Panc1 (cell line): ENCODE measurements around the gene ATP11B. TPM values are rescaled to one million over a fixed set of nuclear protein-coding genes. Genes with fewer than 3 reads are reported as not detected.
A peak's percentile ranks its signal among the peaks of the same experiment; 100 is the strongest.

Experiments used
- ATAC-seq: fragments of 200-7000 bp; cut with Tn5 transposase; 2 replicates; pipeline ENCODE4 v1.9.1; 2020; ENCODE audit warnings: mild to moderate bottlenecking, moderate library complexity
- BruUV-seq: library from RNA; stranded (reverse); fragments of 400-500 nt; replicated peaks from 2 replicates; lab custom pipeline; 2021; lab: Mats Ljungman, UMichigan
- CTCF ChIA-PET: fragments of 300-600 bp; sonication (Branson Sonifier 250); formaldehyde crosslinking; loops from one replicate; lab custom pipeline; 2022; ENCODE audit warnings: antibody characterized with exemption; lab: Charles Lee
- POLR2A ChIA-PET: fragments of 300-600 bp; sonication (Branson Sonifier 250); formaldehyde crosslinking; loops from one replicate; lab custom pipeline; 2022; ENCODE audit warnings: antibody characterized with exemption; lab: Charles Lee
- DNase-seq: peaks from one replicate; pipeline ENCODE4 v3.0.0-alpha.2; 2010; ENCODE audit warnings: low read depth, low spot score
- H3K27ac ChIP-seq: 2 replicates; pipeline ENCODE4 v1.5.1; 2011; ENCODE audit warnings: mild to moderate bottlenecking, low read length, inconsistent platforms
- H3K27me3 ChIP-seq: fragments of 200-500 bp; sonication (Bioruptor generic); 2 replicates; pipeline ENCODE4 v1.6.0; 2014; ENCODE audit warnings: low read length, inconsistent platforms; ENCODE audit not compliant: control insufficient read depth, insufficient read depth
- H3K36me3 ChIP-seq: fragments of 200-500 bp; sonication (Bioruptor generic); 2 replicates; pipeline ENCODE4 v1.5.1; 2014; ENCODE audit warnings: inconsistent platforms, mild to moderate bottlenecking, low read length, moderate library complexity; ENCODE audit not compliant: control insufficient read depth, insufficient read depth
- H3K4me1 ChIP-seq: 2 replicates; pipeline ENCODE4 v1.5.1; 2011; ENCODE audit warnings: inconsistent platforms, mild to moderate bottlenecking, low read length, moderate library complexity; ENCODE audit not compliant: control insufficient read depth, insufficient read depth
- H3K4me3 ChIP-seq, 2 experiments: 2 replicates each; pipeline ENCODE4 v1.5.1; 2011 to 2012; ENCODE audit warnings: low read depth in 2 of 2, low read length in 2 of 2, mild to moderate bottlenecking in 2 of 2, inconsistent platforms in 1 of 2, moderate library complexity in 1 of 2
- H3K9me3 ChIP-seq: fragments of 200-500 bp; sonication (Bioruptor generic); 2 replicates; pipeline ENCODE4 v1.5.1; 2014; ENCODE audit warnings: low read depth, mild to moderate bottlenecking, inconsistent platforms, low read length, moderate library complexity; ENCODE audit not compliant: control insufficient read depth, insufficient read depth
- POLR2AphosphoS5 ChIP-seq: IDR thresholded peaks from 2 replicates; pipeline ENCODE4 v1.6.1; 2012; ENCODE audit warnings: mild to moderate bottlenecking, low read depth, low read length, moderate library complexity
- SIN3A ChIP-seq: IDR thresholded peaks from 2 replicates; pipeline ENCODE4 v1.6.1; 2012; ENCODE audit warnings: low read depth, mild to moderate bottlenecking, low read length, moderate library complexity, borderline replicate concordance; ENCODE audit not compliant: insufficient read depth
- TCF7L2 ChIP-seq: IDR thresholded peaks from 2 replicates; pipeline ENCODE4 v1.6.1; 2011; ENCODE audit warnings: mild to moderate bottlenecking, low read depth, low read length, inconsistent platforms
- in situ Hi-C: cut with HindIII; loops from 2 replicates; pipeline ENCODE4 v1.10.0; 2016; ENCODE audit warnings: low sequenced_read_pairs, low pct_unique_long_range_greater_than_20kb
- intact Hi-C: fragments of 100-400 bp; cut with micrococcal nuclease; formaldehyde crosslinking; loops from one replicate; pipeline ENCODE4 v1.10.0; 2022; ENCODE audit not compliant: unreplicated experiment
- total RNA-seq: library from RNA; stranded (reverse); gene quantifications from one replicate; pipeline ENCODE4 v1.2.1, GENCODE V29; 2021; ENCODE audit not compliant: unreplicated experiment
- TF ChIP-seq, protein P1 (sequence below), 2 experiments: IDR thresholded peaks; 2 replicates each; pipeline ENCODE4 v1.6.1; 2011 to 2012; ENCODE audit warnings: low read depth in 2 of 2, control low read depth in 1 of 2, low read length in 1 of 2, mild to moderate bottlenecking in 1 of 2, moderate library complexity in 1 of 2; ENCODE audit not compliant: insufficient read depth in 1 of 2
- TF ChIP-seq, protein P2 (sequence below): fragments of 450-650 bp; IDR thresholded peaks from 2 replicates; pipeline ENCODE4 v1.5.1; 2017; ENCODE audit warnings: mild to moderate bottlenecking

ATP11B gene
- total RNA-seq, 1 experiment from 2014 or later: 108 TPM

DNA sequence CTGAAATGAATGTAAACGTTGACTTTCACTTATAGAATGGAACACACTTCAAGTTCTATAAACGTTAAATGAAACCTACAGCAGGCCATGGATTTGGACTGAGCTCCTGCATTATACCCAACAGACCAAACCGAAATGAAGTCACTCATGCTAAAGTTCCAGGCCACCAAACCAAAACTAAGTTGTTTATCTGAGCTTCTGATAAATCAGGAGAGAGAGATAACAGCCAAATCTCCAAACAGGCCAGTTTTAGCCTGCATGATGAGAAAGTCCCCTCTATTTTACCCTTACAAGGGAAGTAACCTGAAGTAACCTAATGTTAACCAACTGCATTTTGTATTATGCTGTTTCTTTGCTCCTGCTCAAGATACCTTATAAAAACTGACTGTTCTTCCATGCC is 142.5 kb downstream of the ATP11B start:
- no peaks in the 10 kb centered on the region; the same call in 1 of the 2 replicates for H3K36me3 ChIP-seq
- no peaks in the 10 kb centered on the region for H3K27me3 ChIP-seq
- TF ChIP-seq TCF7L2: no peak
- TF ChIP-seq, protein P1, sequence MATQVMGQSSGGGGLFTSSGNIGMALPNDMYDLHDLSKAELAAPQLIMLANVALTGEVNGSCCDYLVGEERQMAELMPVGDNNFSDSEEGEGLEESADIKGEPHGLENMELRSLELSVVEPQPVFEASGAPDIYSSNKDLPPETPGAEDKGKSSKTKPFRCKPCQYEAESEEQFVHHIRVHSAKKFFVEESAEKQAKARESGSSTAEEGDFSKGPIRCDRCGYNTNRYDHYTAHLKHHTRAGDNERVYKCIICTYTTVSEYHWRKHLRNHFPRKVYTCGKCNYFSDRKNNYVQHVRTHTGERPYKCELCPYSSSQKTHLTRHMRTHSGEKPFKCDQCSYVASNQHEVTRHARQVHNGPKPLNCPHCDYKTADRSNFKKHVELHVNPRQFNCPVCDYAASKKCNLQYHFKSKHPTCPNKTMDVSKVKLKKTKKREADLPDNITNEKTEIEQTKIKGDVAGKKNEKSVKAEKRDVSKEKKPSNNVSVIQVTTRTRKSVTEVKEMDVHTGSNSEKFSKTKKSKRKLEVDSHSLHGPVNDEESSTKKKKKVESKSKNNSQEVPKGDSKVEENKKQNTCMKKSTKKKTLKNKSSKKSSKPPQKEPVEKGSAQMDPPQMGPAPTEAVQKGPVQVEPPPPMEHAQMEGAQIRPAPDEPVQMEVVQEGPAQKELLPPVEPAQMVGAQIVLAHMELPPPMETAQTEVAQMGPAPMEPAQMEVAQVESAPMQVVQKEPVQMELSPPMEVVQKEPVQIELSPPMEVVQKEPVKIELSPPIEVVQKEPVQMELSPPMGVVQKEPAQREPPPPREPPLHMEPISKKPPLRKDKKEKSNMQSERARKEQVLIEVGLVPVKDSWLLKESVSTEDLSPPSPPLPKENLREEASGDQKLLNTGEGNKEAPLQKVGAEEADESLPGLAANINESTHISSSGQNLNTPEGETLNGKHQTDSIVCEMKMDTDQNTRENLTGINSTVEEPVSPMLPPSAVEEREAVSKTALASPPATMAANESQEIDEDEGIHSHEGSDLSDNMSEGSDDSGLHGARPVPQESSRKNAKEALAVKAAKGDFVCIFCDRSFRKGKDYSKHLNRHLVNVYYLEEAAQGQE (IDR thresholded peaks at IDR 0.05; ENCODE audit: insufficient read depth in 1 of 2, low read depth in 2 of 2, low read length in 1 of 2): no peak
- TF ChIP-seq, protein P2, sequence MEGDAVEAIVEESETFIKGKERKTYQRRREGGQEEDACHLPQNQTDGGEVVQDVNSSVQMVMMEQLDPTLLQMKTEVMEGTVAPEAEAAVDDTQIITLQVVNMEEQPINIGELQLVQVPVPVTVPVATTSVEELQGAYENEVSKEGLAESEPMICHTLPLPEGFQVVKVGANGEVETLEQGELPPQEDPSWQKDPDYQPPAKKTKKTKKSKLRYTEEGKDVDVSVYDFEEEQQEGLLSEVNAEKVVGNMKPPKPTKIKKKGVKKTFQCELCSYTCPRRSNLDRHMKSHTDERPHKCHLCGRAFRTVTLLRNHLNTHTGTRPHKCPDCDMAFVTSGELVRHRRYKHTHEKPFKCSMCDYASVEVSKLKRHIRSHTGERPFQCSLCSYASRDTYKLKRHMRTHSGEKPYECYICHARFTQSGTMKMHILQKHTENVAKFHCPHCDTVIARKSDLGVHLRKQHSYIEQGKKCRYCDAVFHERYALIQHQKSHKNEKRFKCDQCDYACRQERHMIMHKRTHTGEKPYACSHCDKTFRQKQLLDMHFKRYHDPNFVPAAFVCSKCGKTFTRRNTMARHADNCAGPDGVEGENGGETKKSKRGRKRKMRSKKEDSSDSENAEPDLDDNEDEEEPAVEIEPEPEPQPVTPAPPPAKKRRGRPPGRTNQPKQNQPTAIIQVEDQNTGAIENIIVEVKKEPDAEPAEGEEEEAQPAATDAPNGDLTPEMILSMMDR: no peak
- TF ChIP-seq SIN3A: no peak
- TF ChIP-seq POLR2AphosphoS5: no peak
- ChIA-PET CTCF (no interaction called here), POLR2A (interaction anchor here (0.6 kb wide), 1 partner anchor 930 kb away, joined by 4 read pairs; no protein-coding TSS in a partner anchor)
- H3K27ac ChIP-seq: no peak overlapping the region
- no peak for ATAC-seq
- H3K4me3 ChIP-seq: no peak overlapping the region
- H3K9me3 ChIP-seq: no peaks in the 10 kb centered on the region
- DNase-seq: no peak
- intact Hi-C loops: no loop called here
- in situ Hi-C loops: no loop called here
- no TSS peak for BruUV-seq
- no peaks in the 10 kb centered on the region for H3K4me1 ChIP-seq

DNA sequence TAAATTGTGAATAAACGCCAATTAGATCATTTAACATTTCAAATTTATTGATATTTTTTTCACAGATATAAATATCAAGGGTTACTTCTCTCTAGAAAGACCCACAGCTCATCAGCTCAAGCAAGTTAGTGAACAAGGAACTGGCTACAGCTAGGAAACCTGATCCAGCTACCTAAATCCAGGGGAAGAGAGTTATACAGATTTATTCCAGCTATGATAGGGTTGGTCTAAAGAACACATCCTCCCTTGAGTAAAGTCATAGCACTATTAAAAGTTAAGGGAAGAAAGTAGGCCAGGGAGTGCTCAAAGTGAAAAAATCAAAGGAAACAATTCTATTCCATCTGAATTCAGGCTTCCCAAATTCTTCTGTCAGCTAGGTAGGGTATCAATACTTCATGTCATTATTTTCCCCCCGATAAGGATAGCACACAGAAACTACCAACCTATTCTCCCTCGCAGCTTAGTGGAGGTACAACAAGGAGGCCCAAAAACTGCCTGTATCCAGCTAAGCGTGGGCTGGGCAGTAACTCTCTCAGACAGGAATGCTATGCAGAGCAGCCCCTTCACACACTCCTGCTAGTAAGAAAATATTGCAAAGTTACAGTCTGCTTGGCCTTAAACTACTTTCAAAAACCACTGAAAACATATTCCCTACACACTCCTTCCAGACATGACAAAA is 143.1 kb downstream of the ATP11B start:
- Histone ChIP-seq H3K4me3 (no peak overlapping the region), H3K9me3 (no peaks in the 10 kb centered on the region), H3K27me3 (no peaks in the 10 kb centered on the region), H3K4me1 (no peaks in the 10 kb centered on the region), H3K36me3 (peaks cover under 1% of the 10 kb centered on the region; the same call in 1 of the 2 replicates), H3K27ac (no peak overlapping the region)
- in situ Hi-C loops (no loop called here), intact Hi-C loops (no loop called here)
- ChIA-PET POLR2A (interaction anchor here (0.6 kb wide), 1 partner anchor 929 kb away, joined by 4 read pairs; no protein-coding TSS in a partner anchor), CTCF (no interaction called here)
- no peak for DNase-seq
- TF ChIP-seq SIN3A: no peak
- TF ChIP-seq POLR2AphosphoS5: no peak
- TF ChIP-seq TCF7L2: no peak
- TF ChIP-seq, protein P2: no peak
- TF ChIP-seq, protein P1 (IDR thresholded peaks at IDR 0.05; ENCODE audit: insufficient read depth in 1 of 2, low read depth in 2 of 2, low read length in 1 of 2): no peak
- BruUV-seq: no TSS peak
- 0 out of 2 replicates have a peak, but pooled peaks have one; percentile 26 for ATAC-seq
